Jurkat, Clone E6-1 (cell line): ENCODE data around the gene MGLL. TPM values are rescaled to one million over a fixed set of nuclear protein-coding genes. Genes with fewer than 3 reads are reported as not detected.
A peak's percentile ranks its signal among the peaks of the same experiment; 100 is the strongest.

Source experiments
- DNase-seq: peaks from one replicate; pipeline ENCODE4 v3.0.0-alpha.2; 2011; ENCODE audit warnings: low read depth, low spot score
- H3K4me3 ChIP-seq: 2 replicates; pipeline ENCODE4 v1.5.1; 2011; ENCODE audit warnings: mild to moderate bottlenecking, low read length, control low read depth, moderate library complexity
- polyA plus RNA-seq: library from polyadenylated mRNA; unstranded; fragments of >200 nt; gene quantifications from one replicate; pipeline ENCODE4 v1.2.1, GENCODE V29; 2012; ENCODE audit warnings: missing spikeins; ENCODE audit not compliant: insufficient read length, insufficient read depth

Gene MGLL
- 12.3 TPM for polyA plus RNA-seq

DNA sequence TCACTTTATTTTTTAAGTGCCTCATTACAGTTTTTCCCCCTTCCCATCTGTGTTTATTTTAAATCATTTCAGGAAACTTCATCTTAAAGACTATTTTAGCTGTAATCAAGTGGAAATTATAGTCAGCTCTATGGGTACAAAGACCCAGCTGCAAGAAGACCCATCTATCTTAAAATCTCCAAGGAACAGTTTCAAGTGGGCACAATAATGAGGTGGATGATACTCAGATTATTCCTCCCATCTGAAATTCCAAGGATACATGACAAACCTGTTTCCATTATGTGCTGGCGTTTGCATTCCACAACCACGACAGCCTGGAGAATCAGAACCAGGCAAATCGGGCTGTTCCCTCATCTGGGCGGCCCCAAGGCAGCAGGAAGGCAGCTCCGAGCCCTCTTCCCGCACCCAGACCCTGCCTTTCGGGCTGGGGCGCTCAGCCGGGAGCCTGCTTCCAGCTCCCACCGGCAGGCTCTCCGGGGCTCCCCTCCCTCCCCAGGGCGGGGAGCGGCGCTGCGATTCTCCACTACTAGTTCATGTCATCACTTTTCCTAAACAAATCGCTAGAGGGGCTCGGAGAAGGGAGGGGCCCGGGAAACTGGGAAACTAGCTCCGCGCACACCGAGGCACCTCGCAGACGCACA, at the start of gene MGLL:
TSS of gene MGLL (minus strand) at position 475 of the 641 bp plus-strand sequence. CDS start at position 278, 197 bp downstream.
- H3K4me3 ChIP-seq = peak within 1 kb of the TSS; percentile 56
- no peak for DNase-seq

DNA sequence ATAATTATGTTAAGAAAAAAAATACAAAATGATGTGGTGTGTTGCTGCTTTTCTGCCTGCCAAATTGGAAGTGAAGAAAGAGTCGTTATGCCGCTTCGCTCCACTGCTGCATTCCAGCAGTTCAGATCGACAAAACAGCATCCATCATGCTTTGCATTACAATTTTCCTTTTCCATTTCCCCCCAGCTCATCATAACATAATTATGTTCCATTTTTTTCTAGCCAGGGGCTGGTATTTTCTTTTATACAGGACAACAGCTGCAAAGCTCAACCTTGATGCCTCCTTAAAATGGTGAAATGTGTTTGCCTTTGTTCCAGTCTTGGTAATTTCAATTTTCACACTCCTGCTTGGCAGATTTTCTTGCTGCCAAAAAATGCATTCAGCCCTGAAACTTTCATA, 47.8 kb upstream of the MGLL start:
- no peak for DNase-seq
- no peak overlapping the region for H3K4me3 ChIP-seq

DNA sequence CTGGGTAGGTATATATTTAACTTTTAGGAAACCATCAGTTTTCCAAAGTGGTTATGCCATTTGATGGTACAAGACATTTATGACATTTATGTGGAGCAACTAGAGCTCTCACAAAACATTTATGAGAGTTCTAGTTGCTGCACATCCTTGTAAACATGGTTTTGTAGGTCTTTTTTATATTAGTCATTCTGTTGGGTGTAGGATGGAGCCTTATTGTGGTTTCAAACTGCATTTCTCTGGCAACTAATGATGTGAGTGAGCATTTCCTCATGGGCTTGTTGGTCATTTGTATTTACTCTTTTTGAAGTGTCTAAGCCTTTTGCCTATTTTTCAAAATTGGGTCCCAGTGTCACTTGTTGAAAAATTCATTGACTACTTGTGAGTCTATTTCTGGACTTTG, 45.7 kb upstream of the MGLL start:
- H3K4me3 ChIP-seq = no peak overlapping the region
- DNase-seq = no peak

DNA sequence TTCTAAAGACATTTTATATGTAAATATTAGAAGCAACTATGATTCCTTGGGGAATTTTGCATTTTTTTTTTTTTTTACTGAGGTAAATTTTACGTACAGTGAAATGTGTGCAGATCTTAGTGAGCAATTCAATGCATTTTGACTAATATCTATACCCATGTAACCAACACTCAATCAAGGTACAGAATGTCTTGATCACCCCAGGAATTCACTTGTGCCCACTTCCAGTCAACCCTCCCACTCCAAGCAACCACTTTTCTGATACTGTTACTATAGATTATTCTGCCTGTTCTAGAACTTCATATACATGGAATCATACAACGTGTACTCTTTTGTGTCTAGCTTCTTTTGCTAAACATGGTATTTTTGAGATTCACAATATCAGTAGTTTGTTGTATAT, 45.1 kb upstream of the MGLL start:
- DNase-seq = no peak

DNA sequence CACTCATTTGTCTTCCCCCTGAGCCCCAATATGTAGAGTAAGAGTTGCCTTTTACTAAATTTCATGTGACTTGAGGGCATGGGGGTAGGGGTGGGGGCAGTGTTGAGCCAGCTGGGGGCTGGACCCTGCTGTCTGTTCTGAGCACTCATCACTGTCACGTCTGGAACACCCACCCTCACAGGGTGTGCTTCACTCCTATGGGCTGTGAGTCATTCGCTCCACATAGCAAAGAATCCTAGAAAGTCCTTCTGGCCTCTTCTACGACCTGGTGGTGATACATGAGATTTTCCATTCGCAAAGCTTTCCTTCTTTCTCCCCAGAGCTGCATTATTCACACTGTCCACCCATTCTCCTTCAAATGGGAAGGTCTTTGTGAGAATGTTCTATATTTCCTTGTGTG, 43.6 kb upstream of the MGLL start:
- DNase-seq = no peak
- H3K4me3 ChIP-seq = no peak overlapping the region

More for the DNA sequence above, 45.1 kb upstream of the MGLL start:
- no peak overlapping the region for H3K4me3 ChIP-seq

DNA sequence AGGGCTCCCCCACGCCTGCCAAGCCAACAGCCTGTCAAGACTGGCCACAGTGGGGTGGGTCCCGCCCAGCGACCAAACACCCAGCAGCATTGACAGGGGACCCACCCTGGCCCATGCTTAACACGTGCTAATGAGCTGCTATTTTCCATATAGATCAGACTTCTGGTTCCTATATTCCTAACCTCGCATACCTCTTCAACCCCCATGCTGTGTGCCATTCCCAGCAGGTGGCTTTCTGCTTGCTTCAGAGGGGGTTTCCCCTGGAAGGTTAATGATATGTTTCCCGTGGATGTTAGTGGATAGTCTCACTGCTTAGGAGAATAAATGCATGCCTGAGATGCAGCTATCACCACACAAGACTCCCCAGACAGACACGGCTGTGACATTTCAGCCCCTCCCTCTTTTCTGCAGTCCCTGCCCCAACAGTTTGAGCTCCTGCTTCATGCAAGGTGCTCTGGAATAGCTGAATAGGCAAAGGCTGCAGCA, 37.9 kb upstream of the MGLL start:
- no peak for DNase-seq
- no peak overlapping the region for H3K4me3 ChIP-seq

DNA sequence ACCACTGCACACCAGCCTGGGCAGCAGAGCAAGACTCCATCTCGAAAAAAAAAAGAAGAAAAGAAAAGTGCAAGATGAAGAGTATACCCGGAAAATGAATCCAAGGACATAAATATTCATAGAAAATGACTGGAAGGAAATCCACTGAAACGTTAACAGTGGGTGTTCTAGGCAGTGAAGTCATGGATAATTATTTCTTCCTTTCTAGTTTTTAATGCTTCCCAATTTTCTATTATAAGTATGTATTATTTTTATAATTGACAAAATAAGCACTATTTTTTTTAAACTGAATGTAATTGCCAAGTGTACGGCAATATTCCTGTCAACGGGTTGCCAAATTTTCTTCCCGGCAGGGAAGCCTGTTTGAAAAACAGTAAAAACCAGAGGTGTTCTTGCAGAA, 37.4 kb upstream of the MGLL start:
- H3K4me3 ChIP-seq = no peak overlapping the region
- DNase-seq = no peak

DNA sequence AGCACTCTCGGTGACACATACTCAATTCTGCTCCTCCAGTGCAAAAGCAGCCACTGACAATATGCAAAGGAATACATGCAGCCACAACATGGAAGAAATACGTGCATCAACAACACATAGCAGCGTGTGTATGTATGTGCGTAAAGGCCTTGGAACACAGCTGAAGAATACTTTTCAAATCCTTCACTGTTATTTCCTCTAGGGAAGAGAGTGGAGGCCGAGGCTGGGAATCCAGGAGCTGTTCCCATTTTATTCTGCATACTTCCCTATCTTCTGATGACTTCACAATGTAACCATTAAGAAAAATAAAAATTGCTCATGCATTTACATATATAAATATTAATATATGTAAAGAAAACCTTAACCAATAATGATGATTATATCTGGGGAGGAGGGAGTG, 36.6 kb upstream of the MGLL start:
- DNase-seq = no peak
- H3K4me3 ChIP-seq = no peak overlapping the region

DNA sequence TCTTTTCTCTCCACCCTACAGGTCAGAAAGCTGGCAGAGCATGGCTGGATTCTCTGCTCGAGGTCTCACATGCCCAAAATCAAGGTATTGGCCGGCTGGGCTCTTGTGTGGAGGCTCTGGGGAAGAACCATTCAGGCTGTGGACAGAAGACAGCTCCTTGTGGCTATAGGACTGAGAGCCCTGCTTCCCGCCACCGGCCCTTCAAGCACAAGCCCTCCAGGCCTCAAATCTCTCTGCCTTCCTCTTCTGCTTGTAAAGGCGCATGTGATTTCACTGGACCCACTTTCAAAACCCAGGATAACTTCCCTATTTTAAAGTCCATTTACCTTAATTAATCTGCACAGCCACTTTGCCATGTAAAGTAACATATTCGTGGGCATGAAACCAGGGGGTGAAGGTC, 36.2 kb upstream of the MGLL start:
- no peak for DNase-seq

DNA sequence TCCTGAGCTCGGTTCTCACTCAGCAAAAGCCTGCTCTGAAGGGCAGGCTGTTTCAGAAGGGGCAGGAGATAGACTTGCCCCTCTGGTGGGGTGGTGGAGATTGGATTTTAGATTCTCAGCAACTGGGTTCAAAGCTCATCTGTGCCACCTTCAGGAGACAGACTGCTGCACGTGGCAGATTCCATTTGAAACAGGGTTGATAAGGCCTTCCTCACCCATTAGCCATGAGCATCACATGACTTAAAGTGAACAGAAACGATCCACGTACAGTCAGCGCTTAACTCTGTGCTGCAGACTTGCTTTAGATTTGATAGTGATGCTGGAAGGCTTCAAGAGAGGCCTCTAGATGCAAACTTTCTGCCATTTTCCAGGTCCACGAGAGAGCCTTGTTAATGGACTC, 35.0 kb upstream of the MGLL start:
- H3K4me3 ChIP-seq = no peak overlapping the region
- no peak for DNase-seq

More for the DNA sequence above, 36.2 kb upstream of the MGLL start:
- no peak overlapping the region for H3K4me3 ChIP-seq

DNA sequence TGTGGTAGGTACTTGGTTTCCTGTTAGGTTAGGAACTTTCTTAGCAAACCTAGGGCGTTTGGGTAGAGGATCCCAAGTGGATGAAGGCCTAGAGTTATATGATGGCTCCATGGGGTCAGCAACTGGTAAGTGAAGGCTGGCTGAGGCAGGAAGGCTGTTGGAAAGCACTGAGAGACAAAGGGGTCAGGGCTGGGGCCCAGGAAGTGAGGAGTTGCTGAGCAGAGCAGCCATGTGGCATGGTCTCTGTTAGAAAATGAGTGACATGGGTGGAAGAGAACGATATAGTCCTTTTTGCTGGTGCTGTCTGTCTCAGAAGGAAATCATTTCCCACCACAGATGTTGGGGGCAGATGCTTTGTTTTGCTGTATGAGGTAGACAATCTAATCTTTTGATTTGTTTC, 34.5 kb upstream of the MGLL start:
- H3K4me3 ChIP-seq = no peak overlapping the region
- DNase-seq = no peak

DNA sequence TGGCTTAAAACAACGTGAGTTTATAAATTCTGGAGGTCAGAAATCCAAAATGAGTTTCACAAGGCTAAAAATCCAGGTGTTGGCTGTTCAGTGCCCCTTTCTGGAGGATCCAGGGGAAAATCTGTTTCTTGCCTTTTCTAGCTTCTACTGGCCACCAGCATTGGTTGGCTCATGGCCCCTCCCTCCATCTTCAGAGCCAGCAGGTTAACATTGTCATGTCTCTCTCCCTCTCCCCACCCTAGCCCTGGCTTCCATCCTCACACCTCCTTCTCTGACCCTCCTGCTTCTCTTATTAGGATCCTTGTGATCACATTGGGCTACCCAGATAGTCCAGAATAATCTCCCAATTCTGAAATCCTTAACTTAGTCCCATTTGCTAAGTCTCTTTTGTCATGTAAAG, 32.9 kb upstream of the MGLL start:
- H3K4me3 ChIP-seq = no peak overlapping the region
- no peak for DNase-seq

DNA sequence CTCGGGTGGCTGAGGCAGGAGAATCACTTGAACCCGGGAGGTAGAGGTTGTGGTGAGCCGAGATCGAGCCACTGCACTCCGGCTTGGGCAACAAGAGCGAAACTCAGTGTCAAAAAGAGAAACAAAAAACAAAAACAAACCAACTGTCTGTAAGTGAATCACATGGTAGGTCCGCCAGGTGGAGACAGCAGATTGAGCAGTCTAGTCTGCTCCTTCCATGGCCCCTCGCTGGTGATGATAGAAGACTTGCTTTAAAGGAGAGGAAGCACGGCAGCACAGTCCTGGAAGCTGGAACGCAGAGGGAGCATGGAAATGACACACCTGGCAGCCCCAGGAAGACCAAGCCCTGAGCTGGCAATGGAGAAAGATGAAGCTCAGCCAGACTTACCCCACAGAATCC, 31.4 kb upstream of the MGLL start:
- no peak for DNase-seq
- H3K4me3 ChIP-seq = no peak overlapping the region

DNA sequence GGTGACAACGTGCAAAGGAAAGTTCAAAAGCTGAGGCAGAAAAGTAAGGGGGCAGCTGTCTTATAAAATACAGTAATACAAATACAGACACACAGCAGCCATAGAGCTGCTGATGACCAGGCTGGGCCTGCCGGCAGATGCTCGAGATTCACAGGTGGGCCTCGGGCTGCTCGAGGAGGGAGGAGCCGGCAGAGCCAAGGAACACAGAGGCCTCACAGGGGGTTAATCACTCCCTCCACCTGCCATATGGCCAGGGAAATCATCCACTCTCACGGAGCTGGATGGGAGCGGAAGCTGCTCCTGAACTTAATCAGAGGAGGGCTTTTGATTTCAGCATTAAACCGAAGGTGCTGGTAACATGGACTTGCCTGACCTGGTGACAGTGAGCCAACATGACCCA, 29.6 kb upstream of the MGLL start:
- no peak for DNase-seq

DNA sequence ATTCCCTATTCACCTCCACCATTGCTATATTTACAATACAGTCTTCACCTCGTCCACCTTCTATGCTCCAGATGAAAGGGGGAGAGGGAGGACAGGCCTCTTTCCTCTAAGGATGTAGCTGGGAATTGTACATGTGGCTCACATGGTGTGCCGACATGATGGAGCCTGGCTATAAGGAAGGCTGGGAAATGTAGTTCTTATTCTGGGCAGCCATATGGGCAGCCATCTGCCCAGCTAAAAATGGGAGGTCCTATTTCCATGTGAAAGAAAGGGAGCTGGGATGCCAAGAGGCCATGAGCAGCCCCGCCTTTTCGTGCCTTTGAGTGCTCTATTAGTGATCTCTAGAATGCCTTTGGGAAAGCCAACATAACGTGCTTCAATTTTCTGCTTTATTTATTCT, 27.1 kb upstream of the MGLL start:
- no peak overlapping the region for H3K4me3 ChIP-seq
- DNase-seq = no peak

More for the DNA sequence above, 29.6 kb upstream of the MGLL start:
- H3K4me3 ChIP-seq = no peak overlapping the region

DNA sequence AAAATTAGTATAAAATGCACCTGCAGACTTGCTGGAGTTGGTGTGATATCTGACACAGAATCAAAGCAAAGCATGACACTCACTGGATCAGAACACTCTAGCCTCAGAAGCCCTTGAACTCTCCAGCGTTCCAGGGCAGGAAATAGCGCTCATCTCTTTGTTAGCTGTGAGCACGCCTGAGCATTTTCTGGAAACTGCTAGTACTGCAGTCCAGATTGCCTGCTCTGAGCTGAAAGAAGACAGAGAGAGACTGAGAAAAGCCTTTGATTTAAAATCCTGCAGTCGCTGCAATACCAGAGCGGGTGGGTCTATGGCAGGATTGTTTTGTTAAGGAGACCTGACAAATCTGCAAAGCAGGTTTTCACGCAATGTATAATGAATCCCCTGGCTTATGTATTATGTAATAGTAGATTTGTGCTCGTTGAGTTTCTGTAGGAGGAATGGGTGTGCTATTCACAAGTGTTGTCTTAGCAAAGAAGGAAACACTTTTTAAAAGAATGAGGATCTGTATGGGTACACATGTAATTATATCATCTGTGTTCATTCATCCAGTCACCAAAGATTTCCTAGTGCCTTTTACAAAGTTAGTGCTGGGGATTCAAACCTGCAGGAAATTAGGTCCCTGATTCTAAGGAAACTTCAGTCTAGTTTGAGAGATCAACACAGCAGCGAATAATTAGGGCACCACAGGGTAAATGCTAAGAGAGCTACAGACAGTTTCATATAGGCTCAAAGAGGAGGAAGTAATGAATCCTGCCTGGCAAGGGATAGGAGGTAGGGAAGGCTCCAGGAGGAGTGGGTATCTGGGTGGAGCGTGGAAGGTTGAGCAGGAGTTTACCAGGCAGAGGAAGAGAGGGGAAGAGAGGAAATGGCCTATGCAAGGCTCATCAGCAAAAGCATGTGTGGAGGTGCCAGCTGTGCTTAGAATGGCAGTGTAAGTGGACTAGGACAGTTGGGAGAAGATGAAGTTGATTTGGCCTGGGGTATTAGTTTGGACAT, 26.1 kb upstream of the MGLL start:
- DNase-seq = no peak
- H3K4me3 ChIP-seq = no peak overlapping the region

DNA sequence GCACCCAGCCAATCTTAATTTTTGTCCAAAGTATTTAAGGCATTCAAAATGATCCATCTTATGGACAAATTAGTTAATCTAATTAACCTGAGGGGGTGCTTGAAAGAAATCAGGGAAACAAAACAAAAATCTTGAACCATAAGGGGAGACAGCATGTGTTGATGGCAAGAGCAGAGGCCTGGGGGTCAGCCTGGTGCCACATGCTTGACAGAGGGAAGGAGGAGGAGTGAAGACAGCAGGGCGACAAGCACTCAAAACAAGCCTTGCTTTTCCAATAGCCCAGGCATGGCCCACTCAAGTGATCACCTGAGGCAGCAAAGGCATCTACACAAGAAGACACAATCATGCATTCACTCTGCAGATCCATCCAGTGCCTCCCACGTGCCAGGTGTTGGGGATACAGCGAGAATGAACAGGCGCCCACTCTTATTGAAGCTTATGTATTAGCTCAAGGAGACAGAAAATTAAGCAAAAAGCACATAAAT, 25.0 kb upstream of the MGLL start:
- H3K4me3 ChIP-seq = no peak overlapping the region
- DNase-seq = no peak

DNA sequence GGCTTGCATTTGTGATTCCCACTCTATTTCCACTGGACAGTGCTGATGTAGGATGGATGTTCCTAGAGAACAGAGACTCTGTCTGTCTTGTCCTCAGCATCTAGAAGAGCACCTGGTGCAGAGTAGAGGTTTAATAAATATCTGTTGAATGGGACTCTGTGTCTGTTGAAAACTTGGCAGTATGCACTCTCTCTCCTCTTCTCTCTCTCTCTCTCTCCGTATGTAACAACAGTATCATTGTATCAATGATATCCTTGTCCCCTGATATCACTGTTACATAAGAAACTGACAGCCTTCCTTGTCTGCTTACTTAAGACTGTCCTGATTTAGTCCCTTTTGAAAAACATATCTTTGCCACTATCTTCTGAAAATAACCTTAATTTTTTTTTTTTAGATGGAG, 24.3 kb upstream of the MGLL start:
- no peak overlapping the region for H3K4me3 ChIP-seq
- no peak for DNase-seq

DNA sequence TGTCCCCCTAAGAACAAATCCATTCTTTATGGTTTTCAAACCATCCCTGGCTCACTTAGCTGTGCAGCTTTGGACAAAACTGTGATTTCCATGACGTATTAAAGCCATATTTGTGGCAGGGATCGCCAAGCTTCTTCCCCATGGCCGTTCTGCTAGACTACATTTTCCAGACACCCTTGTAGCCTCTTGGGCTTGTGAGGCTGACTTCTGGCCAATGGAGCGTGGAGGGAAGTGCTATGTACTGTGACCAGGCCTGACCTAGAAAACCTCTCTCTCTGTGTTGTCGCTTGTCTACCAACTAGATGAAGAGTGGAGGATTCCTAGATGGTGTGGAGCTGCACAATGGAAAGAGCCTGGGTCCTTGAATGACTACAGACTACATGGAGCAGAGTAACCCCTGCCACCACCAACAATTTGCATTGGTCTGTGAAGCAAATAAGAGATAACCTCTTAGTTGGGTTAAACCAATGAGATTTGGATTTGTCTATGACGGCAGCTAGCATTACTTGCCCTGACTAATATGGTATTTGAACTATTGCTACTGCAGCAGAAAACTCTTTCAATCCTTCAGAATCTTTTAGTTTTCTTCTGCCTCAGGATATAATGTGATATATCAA, 22.1 kb upstream of the MGLL start:
- DNase-seq = no peak
- H3K4me3 ChIP-seq = no peak overlapping the region

DNA sequence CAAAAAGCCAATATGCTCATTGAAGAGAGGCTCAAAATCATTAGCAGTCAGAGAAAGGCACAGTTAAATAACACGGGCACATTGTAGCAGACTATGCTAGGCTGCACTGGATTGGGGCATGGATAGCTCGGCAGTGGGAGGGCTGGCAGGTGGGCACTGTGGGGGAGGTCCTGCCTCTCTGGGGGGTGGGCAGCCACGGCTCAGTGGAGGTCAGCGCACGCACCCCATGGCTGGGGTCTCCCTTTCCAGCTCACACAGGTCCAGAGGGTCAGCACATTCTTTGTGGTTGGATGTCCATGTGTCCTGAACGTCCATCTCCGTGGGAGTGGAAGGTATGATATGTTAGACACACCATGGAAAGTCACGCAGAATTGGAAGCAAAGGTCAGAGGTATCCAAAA, 18.4 kb upstream of the MGLL start:
- no peak for DNase-seq
- no peak overlapping the region for H3K4me3 ChIP-seq
